GM19193 (cell line): ENCODE measurements around the gene STOML3.

ENCODE experiments used
- POLR2A ChIP-seq: IDR thresholded peaks from 4 replicates; pipeline ENCODE4 v1.6.1; 2011; ENCODE audit not compliant: insufficient read depth, insufficient read length; ENCODE audit errors: extremely low read depth

The STOML3 gene

GRCh38 chr13:39012608-39013007 lies 22.0 kb upstream of the STOML3 start:
- no peak for TF ChIP-seq POLR2A

GRCh38 chr13:38998739-38999138 lies 8.1 kb upstream of the STOML3 start:
- no peak for TF ChIP-seq POLR2A

GRCh38 chr13:38993381-38993780 lies 2.8 kb upstream of the STOML3 start:
- TF ChIP-seq POLR2A, result no peak

- no peak for TF ChIP-seq POLR2A
These were observed 9.5 kb downstream of the STOML3 start for GRCh38 chr13:38981096-38981495.

DNA sequence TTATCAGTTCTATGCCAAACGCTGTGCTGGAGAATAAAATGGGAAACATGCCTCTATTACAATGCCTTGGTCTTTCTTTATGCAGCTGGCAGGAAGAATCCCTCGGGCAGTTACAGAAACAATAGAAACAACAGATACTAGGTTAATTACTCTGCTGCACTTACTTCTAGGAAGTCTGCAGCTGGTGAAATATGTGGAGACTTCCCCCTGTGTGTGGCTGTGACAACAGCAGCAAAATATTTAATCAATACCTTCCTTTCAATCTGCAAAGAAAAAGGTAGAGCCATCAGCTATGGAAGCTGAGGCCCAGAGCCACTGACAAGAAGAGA lies 9.9 kb downstream of the STOML3 start:
- TF ChIP-seq POLR2A, result no peak

- no peak for TF ChIP-seq POLR2A
These were observed 10.5 kb downstream of the STOML3 start for GRCh38 chr13:38979891-38980749.

DNA sequence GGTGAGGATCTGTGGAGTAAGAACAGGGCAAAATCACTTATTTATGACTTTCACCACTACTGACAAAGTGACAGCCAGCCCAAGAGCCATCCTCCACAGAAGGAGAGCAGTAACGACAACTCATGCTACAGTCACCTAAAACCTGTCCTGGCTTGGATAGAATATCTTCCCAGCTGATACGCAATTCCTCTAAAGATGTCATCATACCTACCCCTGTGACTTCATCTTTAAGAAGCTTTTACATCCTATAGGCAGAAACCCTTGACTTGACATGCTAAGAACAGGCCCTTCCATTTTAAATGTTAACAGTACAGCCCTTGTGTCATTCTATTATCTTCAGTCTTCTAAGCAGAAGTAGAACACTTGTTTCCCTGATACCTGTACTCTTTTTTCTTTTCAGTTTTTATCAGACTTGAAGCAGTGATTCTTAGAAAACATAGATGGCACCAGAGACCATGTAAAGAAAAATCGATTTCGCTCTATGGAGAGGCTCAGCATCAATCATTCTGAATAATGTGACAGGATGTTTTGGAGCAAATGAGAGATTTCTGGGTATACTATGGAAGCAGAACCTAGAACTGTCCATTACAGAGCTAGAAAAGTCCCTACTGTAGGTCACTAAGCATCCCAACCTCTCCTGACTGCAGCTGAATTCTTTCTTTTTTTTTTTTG lies 20.1 kb downstream of the STOML3 start:
- no peak for TF ChIP-seq POLR2A

DNA sequence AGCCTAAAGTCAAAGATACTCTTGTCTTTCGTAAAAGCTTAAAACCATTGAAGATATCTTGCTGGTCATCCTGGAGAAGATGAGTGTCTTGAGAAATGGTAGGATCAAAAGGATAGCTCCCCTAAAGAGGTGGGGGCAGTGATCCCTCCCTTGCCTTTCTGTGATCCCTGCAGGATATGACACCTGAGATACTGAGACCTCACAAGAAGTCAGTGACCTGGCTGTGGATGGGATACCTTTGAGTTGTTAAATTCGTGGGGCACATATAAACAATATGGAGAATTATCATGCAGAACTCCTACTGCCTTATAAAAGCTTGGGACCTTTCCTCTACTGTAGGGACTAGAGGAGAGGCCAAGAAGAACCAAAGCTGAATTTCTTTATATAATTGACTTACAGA lies 21.4 kb downstream of the STOML3 start:
- no peak for TF ChIP-seq POLR2A

- no peak for TF ChIP-seq POLR2A
These were observed 23.2 kb downstream of the STOML3 start for GRCh38 chr13:38967446-38967845.

GRCh38 chr13:38965281-38965680 lies 25.4 kb downstream of the STOML3 start:
- no peak for TF ChIP-seq POLR2A

DNA sequence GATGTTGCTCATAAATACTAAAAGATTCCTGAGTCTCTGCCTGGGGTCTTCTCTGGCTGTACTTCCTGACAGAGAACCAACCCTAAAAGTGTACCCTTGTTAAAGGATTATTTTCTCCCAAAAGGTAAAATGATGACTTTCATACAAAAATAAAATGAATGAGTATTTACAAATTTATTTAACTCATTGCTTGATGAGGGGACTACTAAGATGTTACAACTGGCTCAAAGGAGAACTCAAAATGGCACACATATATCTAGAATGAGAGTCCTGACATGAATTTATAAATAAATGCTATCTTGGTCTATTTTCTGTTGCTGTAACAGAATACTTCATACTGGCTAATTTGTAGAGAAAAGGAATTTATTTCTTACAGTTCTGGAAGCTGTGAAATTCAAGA lies 30.5 kb downstream of the STOML3 start:
- TF ChIP-seq POLR2A, result no peak

- no peak for TF ChIP-seq POLR2A
These were observed 32.6 kb downstream of the STOML3 start for GRCh38 chr13:38957794-38958592.

DNA sequence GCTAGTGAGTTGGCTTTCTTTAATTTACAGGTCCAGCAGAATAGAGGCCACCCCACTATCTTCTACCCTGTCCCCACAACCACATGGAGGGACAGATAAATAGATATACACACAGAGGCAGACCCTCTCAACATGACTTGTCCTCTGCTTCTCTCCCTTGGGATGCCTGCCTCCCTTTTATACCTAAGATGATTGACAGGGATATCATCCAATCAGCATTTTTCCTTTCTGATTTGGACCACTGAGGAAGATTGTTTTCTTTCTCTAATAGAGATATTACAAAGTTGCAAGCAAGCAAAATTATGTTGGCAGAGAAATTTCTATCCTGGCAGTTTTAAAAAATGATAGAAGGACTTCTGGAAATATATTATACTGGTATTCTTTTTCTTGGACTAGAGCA lies 35.8 kb downstream of the STOML3 start:
- no peak for TF ChIP-seq POLR2A

GRCh38 chr13:38954291-38954690 lies 36.3 kb downstream of the STOML3 start:
- TF ChIP-seq POLR2A, result no peak

- TF ChIP-seq POLR2A, result no peak
These were observed 37.8 kb downstream of the STOML3 start for GRCh38 chr13:38952827-38953226.
